ENCODE results near the gene PRAMEF12. TPM values are rescaled to one million over a fixed set of nuclear protein-coding genes. Genes with fewer than 3 reads are reported as not detected.

PRAMEF12 gene
- total and polyA plus RNA-seq, 3 donors from 2014 or later = 0.24 to 0.25 TPM; not detected in 1

DNA sequence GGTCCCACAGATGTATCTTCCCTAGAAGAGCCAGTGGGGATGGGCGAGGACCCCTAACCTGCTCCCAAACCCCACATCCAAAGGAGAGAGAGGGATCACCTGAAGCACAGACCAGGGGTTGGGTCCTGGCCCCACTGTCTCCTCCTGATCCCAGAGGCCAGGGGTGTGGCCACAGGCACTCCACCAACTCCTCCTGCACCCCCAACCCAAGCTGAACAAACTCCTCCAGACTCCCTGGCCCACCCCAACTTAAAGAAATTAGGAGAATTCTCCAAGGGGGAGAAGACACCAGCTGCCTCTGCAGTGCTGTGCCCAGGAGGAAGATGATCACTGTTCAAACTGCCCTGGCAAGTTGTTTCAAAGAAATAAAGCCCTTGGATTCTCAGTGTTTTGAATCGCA, 4.5 kb upstream of the PRAMEF12 start:
- WGBS, 2 donors = 69 to 98% methylated on average over 2 of the region's 2 CpGs
- Histone ChIP-seq H3K4me1 (no peaks in the 10 kb centered on the region), H3K9me3 (no peaks in the 10 kb centered on the region), H3K27ac (no peak overlapping the region), H3K27me3 (no peaks in the 10 kb centered on the region), H3K36me3 (ENCODE audit: low read depth, missing control alignments) (no peaks in the 10 kb centered on the region), H3K4me3 (no peak overlapping the region)
- DNase-seq = no peak
- intact Hi-C loops (cut with DNase I; ENCODE audit: low total_unique reads) = no loop called here
- TF ChIP-seq CTCF (IDR thresholded peaks at IDR 0.05) = no peak
- TF ChIP-seq POLR2A (IDR thresholded peaks at IDR 0.05) = no peak

- Histone ChIP-seq H3K36me3 (ENCODE audit: low read depth, missing control alignments) (no peaks in the 10 kb centered on the region), H3K9me3 (no peaks in the 10 kb centered on the region), H3K4me1 (no peaks in the 10 kb centered on the region), H3K27me3 (no peaks in the 10 kb centered on the region), H3K4me3 (no peak overlapping the region), H3K27ac (no peak overlapping the region)
- DNase-seq = no peak
- intact Hi-C loops (cut with DNase I; ENCODE audit: low total_unique reads) = no loop called here
- no peak for TF ChIP-seq CTCF (IDR thresholded peaks at IDR 0.05)
- TF ChIP-seq POLR2A (IDR thresholded peaks at IDR 0.05) = no peak
- 66 to 78% methylated on average over 6 to 7 of the region's 7 CpGs for WGBS, 2 donors
Measured at GRCh38 chr1:12769976-12770505, 3.5 kb upstream of the PRAMEF12 start.

DNA sequence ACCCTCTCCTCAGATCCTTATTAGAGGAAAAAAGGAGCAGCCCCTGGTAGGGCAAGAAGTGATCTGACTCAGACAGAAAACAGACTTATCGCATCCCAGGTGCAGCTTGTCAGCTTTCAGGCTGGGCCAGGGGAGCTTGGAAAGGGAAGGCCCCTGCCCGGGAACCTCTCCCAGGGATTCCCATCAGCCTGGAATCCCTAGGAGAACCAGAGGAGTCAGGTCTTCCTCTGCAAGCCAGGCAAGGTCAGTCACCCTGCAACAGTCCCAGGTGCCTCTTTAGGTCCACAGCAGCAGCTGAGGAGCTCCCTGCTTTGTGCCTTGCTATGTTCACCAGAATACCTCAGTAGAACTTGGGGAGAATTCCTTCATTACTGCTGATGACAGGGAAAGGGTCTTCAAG, 2.9 kb upstream of the PRAMEF12 start:
- no peaks in the 10 kb centered on the region for H3K9me3 ChIP-seq
- no peaks in the 10 kb centered on the region for H3K36me3 ChIP-seq (ENCODE audit: low read depth, missing control alignments)
- no peak overlapping the region for H3K27ac ChIP-seq
- H3K4me3 ChIP-seq = no peak overlapping the region
- WGBS, 2 donors = 75 to 88% methylated on average over 1 to 2 of the region's 2 CpGs
- no peaks in the 10 kb centered on the region for H3K27me3 ChIP-seq
- no peak for DNase-seq
- intact Hi-C loops (cut with DNase I; ENCODE audit: low total_unique reads) = no loop called here
- TF ChIP-seq CTCF (IDR thresholded peaks at IDR 0.05) = no peak
- no peak for TF ChIP-seq POLR2A (IDR thresholded peaks at IDR 0.05)
- H3K4me1 ChIP-seq = no peaks in the 10 kb centered on the region

DNA sequence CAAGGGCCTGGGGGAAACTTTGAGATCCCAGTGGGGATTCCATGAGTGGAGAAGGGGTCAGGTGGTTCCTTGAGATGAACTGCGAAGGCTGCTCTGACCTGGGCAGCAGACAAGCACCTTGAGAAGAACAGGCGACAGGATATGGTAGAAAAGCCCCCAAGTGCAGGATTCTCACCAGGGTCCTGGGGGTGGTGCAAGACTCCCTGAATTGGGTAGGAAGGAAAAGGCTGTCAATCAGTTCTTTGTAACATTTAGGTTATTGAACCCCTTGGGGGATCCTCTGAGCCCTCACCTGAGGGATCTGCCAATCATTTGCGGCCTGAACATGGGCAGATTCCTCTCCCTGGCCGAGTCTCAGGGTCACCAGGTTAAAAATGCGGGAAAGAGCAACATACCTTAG, 2.4 kb upstream of the PRAMEF12 start:
- H3K36me3 ChIP-seq (ENCODE audit: low read depth, missing control alignments) = no peaks in the 10 kb centered on the region
- no peaks in the 10 kb centered on the region for H3K4me1 ChIP-seq
- H3K27me3 ChIP-seq = no peaks in the 10 kb centered on the region
- no peak overlapping the region for H3K27ac ChIP-seq
- intact Hi-C loops (cut with DNase I; ENCODE audit: low total_unique reads) = no loop called here
- H3K4me3 ChIP-seq = no peak overlapping the region
- H3K9me3 ChIP-seq = no peaks in the 10 kb centered on the region
- TF ChIP-seq CTCF (IDR thresholded peaks at IDR 0.05) (no peak), POLR2A (IDR thresholded peaks at IDR 0.05) (no peak)
- no peak for DNase-seq
- WGBS, 2 donors = 84 to 89% methylated on average over 5 of the region's 5 CpGs

DNA sequence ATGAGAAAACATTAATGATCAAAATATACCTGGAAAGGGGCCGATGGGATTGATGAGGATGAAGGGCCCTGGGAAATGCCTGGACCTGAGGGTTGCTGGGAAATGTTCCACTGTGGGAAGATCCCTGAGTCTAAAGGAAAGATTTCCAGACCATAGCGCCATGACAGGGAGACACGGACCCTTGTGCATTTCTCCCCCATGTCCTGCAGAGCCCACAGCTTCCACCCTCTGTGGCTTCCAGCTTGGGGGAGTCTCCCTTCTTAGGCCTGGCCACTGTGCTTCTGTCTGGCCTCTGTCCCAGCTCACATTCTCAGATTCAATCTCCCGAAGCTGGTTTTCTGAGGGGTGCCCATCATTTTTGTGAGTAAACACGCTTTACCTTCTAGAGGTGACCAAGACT, 1.0 kb upstream of the PRAMEF12 start:
- H3K4me3 ChIP-seq = no peak overlapping the region

More for the DNA sequence above, 1.0 kb upstream of the PRAMEF12 start:
- H3K36me3 ChIP-seq (ENCODE audit: low read depth, missing control alignments) = no peaks in the 10 kb centered on the region
- WGBS, 2 donors = 92% methylated on average over 5 of the region's 5 CpGs
- DNase-seq = no peak
- H3K9me3 ChIP-seq = no peaks in the 10 kb centered on the region
- TF ChIP-seq POLR2A (IDR thresholded peaks at IDR 0.05) (no peak), CTCF (IDR thresholded peaks at IDR 0.05) (no peak)
- no peaks in the 10 kb centered on the region for H3K27me3 ChIP-seq
- H3K27ac ChIP-seq = no peak overlapping the region
- no peaks in the 10 kb centered on the region for H3K4me1 ChIP-seq
- intact Hi-C loops (cut with DNase I; ENCODE audit: low total_unique reads) = no loop called here
